GM19328 (cell line): Measurements from ENCODE around the gene SEC61B.

ENCODE experiments used
- ATAC-seq: cut with Tn5 transposase; IDR thresholded peaks from one replicate; pipeline ENCODE4 v1.9.1; 2021; ENCODE audit warnings: mild to moderate bottlenecking, moderate library complexity; ENCODE audit not compliant: unreplicated experiment

The SEC61B gene

GRCh38 chr9:99221621-99222415 lies at the start of gene SEC61B, which contains the start of gene ALG2:
Gene SEC61B, plus strand, starts transcription at chr9:99222282. Its CDS starts 82 bp downstream, at chr9:99222364.
Gene ALG2, minus strand, starts transcription at chr9:99221942. Its CDS starts 48 bp downstream, at chr9:99221894.
- peak; percentile 91 for ATAC-seq

GRCh38 chr9:99173570-99174504 lies 48.2 kb upstream of the SEC61B start:
- ATAC-seq: no peak

DNA sequence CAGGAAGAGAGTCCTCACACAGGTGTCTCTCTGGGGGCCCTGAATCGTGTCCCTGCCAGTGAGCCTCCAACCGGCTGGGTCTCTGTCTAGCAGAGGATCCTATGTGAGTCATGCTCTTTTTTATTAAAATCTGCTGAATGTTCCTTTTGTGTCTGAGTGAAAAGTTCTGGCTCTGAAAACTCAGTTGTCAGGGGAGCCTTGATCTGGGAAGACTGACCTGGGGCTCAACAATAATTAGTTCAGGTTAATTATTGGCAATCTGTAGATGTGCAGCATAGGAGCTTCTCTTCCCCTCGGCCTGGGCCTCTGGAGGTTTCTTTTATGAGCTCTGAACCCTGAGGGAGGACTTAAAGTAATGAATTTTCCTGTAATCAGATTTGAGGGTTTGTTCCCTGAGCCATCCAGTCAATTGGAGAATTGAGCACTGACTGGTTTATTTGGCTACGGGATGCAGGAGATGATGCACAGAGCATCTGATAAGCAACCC lies 45.5 kb upstream of the SEC61B start:
- ATAC-seq: no peak

DNA sequence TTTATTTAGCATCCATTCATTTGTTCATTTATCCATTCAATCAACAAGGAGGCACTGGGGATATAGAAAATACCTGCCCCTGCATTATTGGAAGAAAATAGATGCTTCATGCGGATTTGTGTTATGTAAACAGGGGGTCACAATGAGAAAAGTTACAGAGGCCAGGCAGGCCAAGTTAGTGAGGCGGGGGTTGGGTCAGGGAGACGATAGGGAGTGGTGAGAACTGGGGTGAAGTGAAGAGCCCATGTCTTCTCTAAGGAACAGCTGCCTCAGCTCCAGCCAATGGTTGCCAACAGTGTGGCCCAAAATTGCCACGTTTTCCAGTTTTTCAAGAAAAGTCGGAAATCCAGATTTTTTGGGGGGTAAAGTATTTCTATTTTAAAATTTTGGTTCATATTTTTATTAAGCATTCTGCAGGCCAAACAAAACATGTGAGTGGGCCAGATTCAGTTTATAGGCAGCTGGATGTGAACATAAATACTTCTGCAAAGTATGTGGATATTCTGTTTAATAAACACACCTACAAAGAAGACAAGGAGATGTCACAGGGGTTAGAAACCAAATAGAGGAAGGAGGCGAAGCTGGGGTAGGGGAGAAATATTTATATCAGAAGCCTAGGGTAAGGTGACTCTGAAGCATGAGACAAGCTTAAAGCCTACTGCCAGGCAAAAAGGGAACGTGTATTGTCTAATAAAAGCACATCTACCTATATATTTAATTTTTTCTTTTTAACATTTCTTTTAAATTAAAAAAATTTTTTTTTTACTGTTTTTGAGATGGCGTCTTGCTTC lies 44.3 kb upstream of the SEC61B start:
- ATAC-seq: no peak

GRCh38 chr9:99178912-99179872 lies 42.9 kb upstream of the SEC61B start:
- no peak for ATAC-seq

DNA sequence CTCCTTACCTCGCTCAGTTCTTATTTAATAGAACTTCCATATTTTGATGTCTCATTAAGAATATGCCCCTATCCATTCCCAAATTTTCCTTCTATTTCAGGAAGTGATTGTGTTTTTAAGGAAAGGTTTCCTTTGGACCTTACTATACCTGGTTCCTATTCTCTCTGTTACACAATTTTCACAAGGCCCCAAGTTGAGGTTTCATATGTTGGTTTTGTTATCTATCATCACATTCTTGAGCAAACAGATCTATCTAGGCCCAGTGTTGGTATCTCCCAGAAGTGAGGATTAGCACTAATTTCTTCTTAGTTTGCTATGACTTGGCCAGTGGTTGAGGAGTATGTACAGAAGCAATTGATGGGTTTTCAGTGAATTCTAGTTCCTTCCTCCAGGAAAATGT lies 41.9 kb upstream of the SEC61B start:
- no peak for ATAC-seq

- ATAC-seq: no peak
These were observed 41.4 kb upstream of the SEC61B start for GRCh38 chr9:99180662-99181061.

GRCh38 chr9:99181206-99181605 lies 40.9 kb upstream of the SEC61B start:
- ATAC-seq: no peak

- peak; percentile 41 for ATAC-seq
These were observed 40.5 kb upstream of the SEC61B start for GRCh38 chr9:99181621-99182020.

DNA sequence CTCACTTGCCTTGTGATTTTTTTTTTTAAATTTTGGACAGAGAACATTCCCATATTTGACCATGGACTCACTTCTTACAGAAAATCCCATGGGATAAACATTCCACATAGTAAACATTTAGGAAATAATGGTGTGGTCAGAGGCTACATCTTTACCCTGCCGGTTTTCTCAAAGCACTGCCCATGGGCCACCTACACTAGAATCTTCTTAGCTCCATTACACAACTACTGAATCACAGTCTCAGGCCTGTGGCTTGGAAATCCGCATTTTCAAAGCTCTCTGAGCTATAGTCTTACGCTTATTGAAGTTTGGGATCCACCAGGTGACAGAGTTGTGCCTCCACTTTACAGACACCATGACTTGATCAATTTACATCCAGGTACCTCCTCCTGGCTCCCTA lies 39.7 kb upstream of the SEC61B start:
- ATAC-seq: no peak

DNA sequence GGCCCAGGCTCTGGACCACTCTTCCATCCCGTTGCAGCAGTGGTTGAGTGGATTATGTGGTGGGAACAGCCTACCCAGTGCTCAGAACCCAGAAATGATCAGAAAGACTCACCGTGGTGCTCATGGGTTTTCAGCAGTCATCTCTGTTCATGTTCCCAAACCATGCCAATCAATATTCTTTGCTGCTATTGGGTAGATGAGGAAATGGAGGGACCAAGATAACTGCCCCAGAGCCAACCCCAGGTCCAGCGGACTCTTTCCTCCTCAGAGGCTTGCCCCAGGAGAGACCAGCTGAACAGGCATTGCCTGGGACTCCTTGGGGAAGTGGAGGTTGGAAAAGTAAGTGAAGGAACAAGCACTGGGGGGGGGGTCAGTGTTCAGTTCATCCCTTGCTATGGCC lies 38.5 kb upstream of the SEC61B start:
- no peak for ATAC-seq

- ATAC-seq: peak; percentile 8
These were observed 38.0 kb upstream of the SEC61B start for GRCh38 chr9:99184110-99184474.

DNA sequence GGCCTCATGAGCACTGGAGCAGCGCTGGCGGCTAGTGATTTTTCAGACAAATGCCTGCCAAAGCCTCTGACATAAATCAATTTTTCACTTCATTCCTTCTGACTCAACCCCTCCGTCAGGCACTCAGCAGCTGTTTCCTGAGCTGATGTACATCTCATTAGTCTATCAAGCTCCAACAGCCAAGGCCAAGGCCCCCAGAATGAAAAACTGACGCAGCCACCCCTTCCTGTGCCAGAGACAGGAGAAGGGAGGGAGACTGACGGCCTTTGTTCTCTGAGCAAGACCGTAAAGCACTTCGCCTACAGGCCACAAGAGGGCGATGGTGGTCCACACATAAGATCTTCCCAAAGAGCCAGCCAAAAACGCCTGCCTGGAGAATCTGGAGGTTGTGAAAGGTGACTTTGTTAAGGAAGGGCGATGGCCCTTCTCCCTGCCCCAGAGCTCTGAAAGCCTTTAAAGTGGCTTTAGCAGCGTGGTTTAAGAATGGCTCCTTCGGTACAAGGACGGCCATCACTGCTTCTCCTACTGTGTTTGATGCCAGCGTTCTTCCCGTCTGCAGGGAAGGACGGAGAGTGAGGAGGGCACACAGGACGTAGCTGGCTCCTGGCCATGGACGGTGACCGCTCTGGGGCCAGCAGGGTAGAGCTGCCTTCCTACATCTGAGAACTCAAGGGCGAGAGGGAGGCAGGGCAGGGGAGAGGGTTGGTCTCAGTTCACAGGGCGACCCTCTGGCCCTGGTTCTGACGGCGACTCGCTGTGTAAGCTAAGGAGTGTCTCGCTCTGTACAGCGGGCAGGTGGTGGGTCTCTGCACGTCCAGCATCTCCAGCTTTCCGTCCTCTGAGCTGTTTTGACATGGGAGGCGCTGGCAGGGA lies 37.4 kb upstream of the SEC61B start:
- ATAC-seq: peak; percentile 38

GRCh38 chr9:99185348-99185632 lies 36.8 kb upstream of the SEC61B start:
- ATAC-seq: no peak

DNA sequence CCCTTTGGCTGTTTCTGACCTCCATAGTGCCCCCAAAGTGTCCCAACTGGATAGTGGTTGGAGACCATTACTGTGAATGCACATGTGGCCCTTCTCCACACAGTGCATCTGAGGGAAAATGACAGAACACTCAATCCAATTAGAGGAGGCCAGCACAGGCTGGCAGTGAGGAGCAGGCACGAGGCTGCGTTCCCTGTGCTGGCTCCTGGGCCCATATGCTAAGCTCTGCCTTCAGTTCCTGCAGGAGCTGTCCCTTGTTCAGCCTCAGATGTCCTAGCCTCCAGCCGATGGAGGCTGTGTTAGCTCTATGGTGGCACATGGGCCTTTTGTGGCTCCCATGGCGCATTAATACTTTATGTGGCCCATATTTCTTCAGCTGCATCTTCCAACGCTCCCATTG lies 36.1 kb upstream of the SEC61B start:
- ATAC-seq: no peak

- ATAC-seq: no peak
These were observed 34.8 kb upstream of the SEC61B start for GRCh38 chr9:99187311-99187710.

DNA sequence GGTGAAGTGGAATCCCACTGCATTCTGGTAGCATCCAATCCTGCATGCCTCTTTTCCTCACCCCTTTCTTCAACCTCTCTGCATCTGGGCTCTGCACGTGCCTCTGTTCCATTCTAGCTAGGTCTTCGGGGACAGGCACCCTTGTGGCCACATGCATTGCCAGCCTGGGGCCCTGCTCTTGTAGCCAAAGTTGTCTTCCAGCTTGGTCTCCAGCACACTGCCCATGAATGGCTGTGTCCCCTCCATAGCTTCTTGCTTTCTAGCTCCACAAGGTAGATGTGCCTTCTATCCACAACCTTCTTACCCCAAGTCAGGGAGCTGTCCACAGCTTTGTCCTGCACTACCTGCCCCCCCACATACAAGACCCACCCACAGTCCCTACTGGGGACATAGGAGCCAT lies 32.9 kb upstream of the SEC61B start:
- no peak for ATAC-seq

DNA sequence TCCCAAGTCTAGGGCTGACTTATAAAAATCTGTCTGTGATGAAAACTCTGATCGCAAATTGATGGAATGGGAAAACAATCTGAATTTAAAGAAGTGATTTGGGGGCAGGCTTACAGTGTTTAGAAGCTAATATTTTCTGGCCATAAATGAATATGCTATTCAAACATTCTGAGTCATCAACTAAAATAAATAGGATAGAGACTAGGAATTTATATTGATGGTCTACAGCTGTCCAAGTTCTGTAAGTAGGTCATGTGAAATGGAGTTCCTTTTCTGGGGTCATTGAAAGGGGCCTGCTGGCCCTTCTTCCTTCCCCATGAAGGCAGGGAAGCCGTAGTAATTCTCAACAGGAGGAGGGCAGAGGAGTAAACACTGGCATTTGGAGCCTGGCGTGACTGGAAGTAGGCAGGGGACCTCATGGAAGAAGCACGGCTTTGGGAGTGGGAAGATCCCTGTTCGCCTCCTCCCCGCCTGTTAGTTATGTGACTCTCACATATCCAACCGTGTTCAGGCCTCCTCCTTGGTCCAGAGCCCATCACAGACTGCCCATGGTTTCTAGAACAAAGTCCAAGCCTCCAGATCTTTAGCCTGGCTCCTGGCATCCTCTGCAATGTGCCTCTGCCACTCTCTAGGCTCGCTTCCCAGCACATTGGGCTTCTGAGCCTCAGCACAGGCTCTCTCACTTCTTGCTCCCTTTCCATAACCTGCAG lies 32.0 kb upstream of the SEC61B start:
- no peak for ATAC-seq
